ENCODE data around the gene STMND1. TPM values are rescaled to one million over a fixed set of nuclear protein-coding genes. Genes with fewer than 3 reads are reported as not detected.

The STMND1 gene
- total RNA-seq, 4 donors from 2014 or later = 0.49 TPM; not detected in 3

GRCh38 chr6:17091122-17091521 is 10.7 kb upstream of the STMND1 start:
- 85% methylated on average over 3 of the region's 3 CpGs for WGBS
- Histone ChIP-seq H3K27me3 (no peaks in the 10 kb centered on the region), H3K27ac (no peak overlapping the region), H3K36me3 (no peaks in the 10 kb centered on the region), H3K4me3 (no peak overlapping the region), H3K4me1 (peaks cover 2% of the 10 kb centered on the region), H3K9me3 (no peaks in the 10 kb centered on the region)
- no peak for TF ChIP-seq POLR2A (IDR thresholded peaks at IDR 0.05)
- no peak for TF ChIP-seq POLR2AphosphoS5 (IDR thresholded peaks at IDR 0.05)
- no peak for TF ChIP-seq CTCF (IDR thresholded peaks at IDR 0.05)
- TF ChIP-seq EP300 (IDR thresholded peaks at IDR 0.05) = no peak
- DNase-seq (ENCODE audit: low spot score in 2 of 2) = no peak

GRCh38 chr6:17093686-17094085 is 8.2 kb upstream of the STMND1 start:
- no peaks in the 10 kb centered on the region for H3K36me3 ChIP-seq

GRCh38 chr6:17096096-17096495 is 5.8 kb upstream of the STMND1 start:
- H3K9me3 ChIP-seq = no peaks in the 10 kb centered on the region
- H3K4me3 ChIP-seq = no peak overlapping the region
- H3K27me3 ChIP-seq = no peaks in the 10 kb centered on the region
- TF ChIP-seq POLR2AphosphoS5 (IDR thresholded peaks at IDR 0.05) (no peak), CTCF (IDR thresholded peaks at IDR 0.05) (no peak), EP300 (IDR thresholded peaks at IDR 0.05) (no peak), POLR2A (IDR thresholded peaks at IDR 0.05) (no peak)
- WGBS = 40% methylated on average over 6 of the region's 6 CpGs
- H3K4me1 ChIP-seq = no peaks in the 10 kb centered on the region
- no peaks in the 10 kb centered on the region for H3K36me3 ChIP-seq
- H3K27ac ChIP-seq = no peak overlapping the region
- no peak for DNase-seq (ENCODE audit: low spot score in 2 of 2)

More at GRCh38 chr6:17093686-17094085, 8.2 kb upstream of the STMND1 start:
- Histone ChIP-seq H3K27ac (no peak overlapping the region), H3K4me1 (no peaks in the 10 kb centered on the region), H3K27me3 (no peaks in the 10 kb centered on the region), H3K9me3 (no peaks in the 10 kb centered on the region), H3K4me3 (no peak overlapping the region)
- TF ChIP-seq POLR2A (IDR thresholded peaks at IDR 0.05) (no peak), CTCF (IDR thresholded peaks at IDR 0.05) (no peak), POLR2AphosphoS5 (IDR thresholded peaks at IDR 0.05) (no peak), EP300 (IDR thresholded peaks at IDR 0.05) (no peak)
- DNase-seq (ENCODE audit: low spot score in 2 of 2) = no peak
- WGBS = 51% methylated on average over 5 of the region's 5 CpGs

GRCh38 chr6:17096652-17097051 is 5.2 kb upstream of the STMND1 start:
- no peaks in the 10 kb centered on the region for H3K36me3 ChIP-seq
- TF ChIP-seq POLR2A (IDR thresholded peaks at IDR 0.05) (no peak), CTCF (IDR thresholded peaks at IDR 0.05) (no peak), EP300 (IDR thresholded peaks at IDR 0.05) (no peak), POLR2AphosphoS5 (IDR thresholded peaks at IDR 0.05) (no peak)
- no peak overlapping the region for H3K27ac ChIP-seq
- H3K9me3 ChIP-seq = no peaks in the 10 kb centered on the region
- peaks cover 5% of the 10 kb centered on the region for H3K4me1 ChIP-seq
- H3K4me3 ChIP-seq = no peak overlapping the region
- H3K27me3 ChIP-seq = no peaks in the 10 kb centered on the region
- WGBS = 71% methylated on average over 1 of the region's 1 CpG
- no peak for DNase-seq (ENCODE audit: low spot score in 2 of 2)

- peaks cover 15% of the 10 kb centered on the region for H3K4me1 ChIP-seq
- WGBS = 78% methylated on average over 3 of the region's 3 CpGs
- no peaks in the 10 kb centered on the region for H3K9me3 ChIP-seq
- DNase-seq (ENCODE audit: low spot score in 2 of 2) = no peak
- H3K36me3 ChIP-seq = no peaks in the 10 kb centered on the region
- TF ChIP-seq CTCF (IDR thresholded peaks at IDR 0.05) (no peak), EP300 (IDR thresholded peaks at IDR 0.05) (no peak), POLR2A (IDR thresholded peaks at IDR 0.05) (no peak), POLR2AphosphoS5 (IDR thresholded peaks at IDR 0.05) (no peak)
- H3K27ac ChIP-seq = no peak overlapping the region
- no peak overlapping the region for H3K4me3 ChIP-seq
- peaks cover 5% of the 10 kb centered on the region for H3K27me3 ChIP-seq
Observed at GRCh38 chr6:17097982-17098381, 3.9 kb upstream of the STMND1 start.

All from suprapubic skin (tissue), 4 donors.